Left ventricle myocardium inferior (tissue), 1 donor: Measurements from ENCODE around the gene PIGS. TPM values are rescaled to one million over a fixed set of nuclear protein-coding genes. Genes with fewer than 3 reads are reported as not detected.
A peak's percentile ranks its signal among the peaks of the same experiment; 100 is the strongest.
"Not testable (repeated sequence)": the region's sequence is repeated elsewhere in the genome, so short reads cannot be mapped to it uniquely, and the experiment has no call there.

Experiments
- DNase-seq: peaks from one replicate; pipeline ENCODE4 v3.0.0-alpha.2; 2020
- H3K27ac ChIP-seq: fragments of 200-600 bp; replicated peaks from 2 replicates; pipeline ENCODE4 v1.8.0; 2021
- H3K27me3 ChIP-seq: fragments of 200-600 bp; 2 replicates; pipeline ENCODE4 v1.8.0; 2021; ENCODE audit warnings: low read depth
- H3K36me3 ChIP-seq: fragments of 200-600 bp; 2 replicates; pipeline ENCODE4 v1.8.0; 2021
- H3K4me1 ChIP-seq: fragments of 200-600 bp; 2 replicates; pipeline ENCODE4 v1.8.0; 2021
- H3K4me3 ChIP-seq: fragments of 200-600 bp; 2 replicates; pipeline ENCODE4 v1.8.0; 2021; ENCODE audit warnings: mild to moderate bottlenecking, moderate library complexity
- H3K9me3 ChIP-seq: fragments of 200-600 bp; replicated peaks from 2 replicates; pipeline ENCODE4 v1.8.0; 2021
- intact Hi-C: fragments of 100-400 bp; cut with micrococcal nuclease; formaldehyde crosslinking; loops from one replicate; pipeline ENCODE4 v1.11.0; 2022
- total RNA-seq: library from RNA; stranded (reverse); fragmentation: NEBNext Ultra II Directional; extraction: Animal tissue kit (Norgen Biotek cat#: 25700); gene quantifications from one replicate; pipeline ENCODE4 v1.2.1, GENCODE V29; 2021
- TF ChIP-seq, protein P1 (sequence below): fragments of 200-600 bp; IDR thresholded peaks from 2 replicates; pipeline ENCODE4 v1.8.0; 2021; ENCODE audit warnings: antibody characterized with exemption, mild to moderate bottlenecking, borderline replicate concordance
- donor health status: DM: no; HTN: yes; CAD: no; lungs with severe emphysema.

Gene PIGS
- total RNA-seq, 1 donor from 2014 or later: 38.2 TPM

GRCh38 chr17:28578246-28579195 lies 7.2 kb upstream of the PIGS start:
- no peak for DNase-seq
- intact Hi-C loops: no loop called here

GRCh38 chr17:28577466-28577824 lies 6.1 kb upstream of the PIGS start:
- intact Hi-C loops: no loop called here
- Histone ChIP-seq H3K27me3 (no peaks in the 10 kb centered on the region), H3K4me1 (peaks cover 42% of the 10 kb centered on the region), H3K4me3 (no peak overlapping the region), H3K9me3 (no peaks in the 10 kb centered on the region), H3K36me3 (peaks cover 11% of the 10 kb centered on the region), H3K27ac (peak overlapping the region; percentile 64)
- TF ChIP-seq, protein P1, sequence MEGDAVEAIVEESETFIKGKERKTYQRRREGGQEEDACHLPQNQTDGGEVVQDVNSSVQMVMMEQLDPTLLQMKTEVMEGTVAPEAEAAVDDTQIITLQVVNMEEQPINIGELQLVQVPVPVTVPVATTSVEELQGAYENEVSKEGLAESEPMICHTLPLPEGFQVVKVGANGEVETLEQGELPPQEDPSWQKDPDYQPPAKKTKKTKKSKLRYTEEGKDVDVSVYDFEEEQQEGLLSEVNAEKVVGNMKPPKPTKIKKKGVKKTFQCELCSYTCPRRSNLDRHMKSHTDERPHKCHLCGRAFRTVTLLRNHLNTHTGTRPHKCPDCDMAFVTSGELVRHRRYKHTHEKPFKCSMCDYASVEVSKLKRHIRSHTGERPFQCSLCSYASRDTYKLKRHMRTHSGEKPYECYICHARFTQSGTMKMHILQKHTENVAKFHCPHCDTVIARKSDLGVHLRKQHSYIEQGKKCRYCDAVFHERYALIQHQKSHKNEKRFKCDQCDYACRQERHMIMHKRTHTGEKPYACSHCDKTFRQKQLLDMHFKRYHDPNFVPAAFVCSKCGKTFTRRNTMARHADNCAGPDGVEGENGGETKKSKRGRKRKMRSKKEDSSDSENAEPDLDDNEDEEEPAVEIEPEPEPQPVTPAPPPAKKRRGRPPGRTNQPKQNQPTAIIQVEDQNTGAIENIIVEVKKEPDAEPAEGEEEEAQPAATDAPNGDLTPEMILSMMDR: no peak
- DNase-seq: no peak

More at GRCh38 chr17:28578246-28579195, 7.2 kb upstream of the PIGS start:
- Histone ChIP-seq H3K4me3 (no peak overlapping the region), H3K4me1 (peaks cover 32% of the 10 kb centered on the region), H3K36me3 (peaks cover 9% of the 10 kb centered on the region), H3K27ac (no peak overlapping the region), H3K27me3 (no peaks in the 10 kb centered on the region), H3K9me3 (no peaks in the 10 kb centered on the region)
- TF ChIP-seq, protein P1: no peak

DNA sequence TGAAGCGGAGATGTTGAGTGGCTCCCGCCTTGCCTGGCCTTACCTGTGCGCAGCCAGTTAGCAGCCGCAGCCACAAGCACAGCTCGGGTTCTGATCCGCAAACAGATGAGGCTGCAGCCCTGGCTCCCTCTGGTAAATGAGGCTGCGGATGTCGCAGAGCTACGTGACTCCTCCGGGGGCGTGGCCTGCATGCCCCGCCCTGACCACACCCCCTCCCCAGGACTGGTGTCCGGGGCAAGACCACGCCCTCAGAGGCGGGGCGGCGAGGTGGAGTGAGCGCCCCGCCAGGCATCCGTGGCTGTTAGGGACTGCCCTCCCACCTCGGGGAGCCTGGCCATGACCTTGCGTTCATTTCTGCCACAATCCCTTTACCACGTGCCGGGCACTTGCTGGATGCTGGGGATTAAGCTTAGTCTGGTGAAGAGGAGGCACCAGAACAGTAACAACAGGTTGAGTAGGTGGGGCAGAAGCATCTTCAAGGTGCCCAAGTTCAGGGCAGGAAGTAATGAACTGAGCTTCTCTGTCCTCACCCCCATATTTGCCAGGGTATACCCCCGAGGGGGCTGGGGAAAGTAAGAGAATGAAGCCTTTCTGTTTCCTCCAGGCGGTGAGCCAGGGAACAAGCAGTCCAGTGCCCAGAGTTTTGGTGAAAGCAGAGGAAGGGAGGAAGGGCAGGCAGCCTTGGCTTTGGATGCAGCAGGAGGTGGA lies 5.6 kb upstream of the PIGS start, which contains the start of gene ALDOC:
Gene ALDOC (minus strand): TSS at position 138 of the 708 bp plus-strand sequence. CDS start 1,363 bp downstream, outside the sequence.
- peak within 1 kb of the TSS; percentile 79 for H3K27ac ChIP-seq
- peaks cover 11% of the 10 kb centered on the region for H3K36me3 ChIP-seq
- H3K27me3 ChIP-seq: no peaks in the 10 kb centered on the region
- peak; percentile 98 for DNase-seq
- H3K4me1 ChIP-seq: peaks cover 48% of the 10 kb centered on the region
- H3K4me3 ChIP-seq: peak within 1 kb of the TSS; percentile 61
- intact Hi-C loops: no loop called here
- H3K9me3 ChIP-seq: no peaks in the 10 kb centered on the region
- TF ChIP-seq, protein P1: no peak

DNA sequence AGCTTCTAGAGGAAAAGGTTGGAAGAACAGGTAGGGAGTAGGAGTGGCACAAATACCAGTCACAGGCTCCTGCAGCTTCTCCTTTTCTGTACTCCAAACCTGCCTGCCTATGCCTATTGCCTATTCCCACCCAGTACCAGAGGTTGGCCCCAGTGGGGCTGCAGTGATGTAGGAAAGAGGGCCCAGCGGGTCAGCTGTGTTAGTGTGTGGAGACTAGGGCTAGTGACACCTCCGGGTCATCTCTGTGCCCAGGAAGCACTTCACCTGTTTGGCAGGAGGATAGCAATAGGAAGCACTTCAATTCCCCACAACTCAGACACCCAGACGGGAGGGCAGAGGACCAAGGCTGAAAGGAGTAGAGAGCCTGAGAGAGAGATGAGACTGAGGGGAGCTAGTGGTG lies 4.7 kb upstream of the PIGS start:
- intact Hi-C loops, H3K9me3 ChIP-seq, DNase-seq, H3K27me3 ChIP-seq: not testable (repeated sequence)
- H3K4me3 ChIP-seq: peak overlapping the region; percentile 61
- peak overlapping the region; percentile 79 for H3K27ac ChIP-seq
- peaks cover 11% of the 10 kb centered on the region for H3K36me3 ChIP-seq
- peaks cover 55% of the 10 kb centered on the region for H3K4me1 ChIP-seq

- DNase-seq: peak; percentile 81
- Histone ChIP-seq H3K9me3 (no peaks in the 10 kb centered on the region), H3K36me3 (peaks cover 11% of the 10 kb centered on the region), H3K27me3 (no peaks in the 10 kb centered on the region), H3K4me3 (peak overlapping the region; percentile 61), H3K4me1 (peaks cover 62% of the 10 kb centered on the region), H3K27ac (peak overlapping the region; percentile 79)
- intact Hi-C loops: no loop called here
- TF ChIP-seq, protein P1: peak; percentile 55
These were observed 3.9 kb upstream of the PIGS start for GRCh38 chr17:28575126-28575795.
